Stomach (tissue), 9 donors: ENCODE data around the gene PLEKHG3. TPM values are rescaled to one million over a fixed set of nuclear protein-coding genes. Genes with fewer than 3 reads are reported as not detected.
A peak's percentile ranks its signal among the peaks of the same experiment; 100 is the strongest.

Experiments
- DNase-seq, 2 donors: peaks; one replicate each; pipeline versions ENCODE4 v3.0.0 to v3.0.0-alpha.2; 2013 to 2019
- H3K27ac ChIP-seq, 5 donors: fragments of 200-600 bp in 4 of 5; sonication (generic) in 4 of 5; one replicate each; pipeline ENCODE4 v1.5.1; 2013 to 2019; ENCODE audit warnings: mild to moderate bottlenecking in 1 of 5, moderate library complexity in 1 of 5
- H3K27me3 ChIP-seq, 3 donors: fragments of 200-600 bp; sonication (generic); one replicate each; pipeline ENCODE4 v1.5.1; 2017 to 2019; ENCODE audit warnings: mixed run types in 1 of 3
- H3K36me3 ChIP-seq, 4 donors: fragments of 200-600 bp; sonication (generic); 1 replicate in 3 of 4; 2 replicates in 1 of 4; pipeline ENCODE4 v1.5.1; 2016 to 2019
- H3K4me1 ChIP-seq, 4 donors: fragments of 200-600 bp; sonication (generic); one replicate each; pipeline ENCODE4 v1.5.1; 2016 to 2019
- H3K4me3 ChIP-seq, 4 donors: fragments of 200-600 bp; sonication (generic) in 3 of 4; one replicate each; pipeline ENCODE4 v1.5.1; 2016 to 2019; ENCODE audit warnings: mild to moderate bottlenecking in 1 of 4
- H3K9me3 ChIP-seq, 4 donors: fragments of 200-600 bp; sonication (generic); one replicate each; pipeline ENCODE4 v1.5.1; 2016 to 2019
- EP300 ChIP-seq: sonication (generic); formaldehyde crosslinking; IDR thresholded peaks from one replicate; pipeline ENCODE4 v1.6.1; 2017; ENCODE audit warnings: antibody characterized with exemption
- POLR2A ChIP-seq, 4 donors: fragments of 450-650 bp; IDR thresholded peaks; one replicate each; pipeline ENCODE4 v1.6.1; 2016; ENCODE audit warnings: antibody characterized with exemption in 4 of 4, control low read depth in 2 of 4, mild to moderate bottlenecking in 1 of 4, moderate library complexity in 1 of 4
- POLR2AphosphoS5 ChIP-seq, 3 donors: sonication (generic); formaldehyde crosslinking; IDR thresholded peaks; one replicate each; pipeline ENCODE4 v1.6.1; 2016; ENCODE audit warnings: antibody characterized with exemption in 3 of 3
- WGBS, 5 donors: extraction: QIAGEN DNeasy Blood & Tissue Kit in 3 of 5; methylation state at CpG; one replicate each; pipeline versions ENCODE4 v1.1.5 to v1.1.7; 2013 to 2018; 5-methylcytosine and 5-hydroxymethylcytosine counted together
- intact Hi-C: fragments of 100-400 bp; cut with DNase I; formaldehyde crosslinking; loops from one replicate; pipeline ENCODE4 v1.15.1; 2023; ENCODE audit warnings: low total_unique reads
- polyA plus RNA-seq, 3 donors: library from polyadenylated mRNA; stranded (reverse); fragments of 200-250 nt; gene quantifications; one replicate each; pipeline ENCODE4 v1.2.3, GENCODE V29; 2013
- total RNA-seq, 5 donors: library from RNA; depleted of rRNA; stranded (reverse); fragments of >200 nt; gene quantifications; one replicate each; pipeline versions ENCODE4 v1.1.0 to v1.2.3, GENCODE V29; 2014 to 2016
- TF ChIP-seq, protein P1 (sequence below), 7 experiments: fragments of 450-650 bp in 4 of 7; fragments of 200-600 bp in 3 of 7; sonication (generic) in 3 of 7; IDR thresholded peaks; one replicate each; pipeline ENCODE4 v1.5.1; 2016 to 2019; ENCODE audit warnings: antibody characterized with exemption in 7 of 7, control low read depth in 2 of 7, mild to moderate bottlenecking in 1 of 7
- donor health status: healthy with polysubstance abuse.
- donor health status: Bipolar disorder and iron deficiency.
- donor health status: healthy.

PLEKHG3 gene
- total and polyA plus RNA-seq, 8 donors, result 7.3 to 292 (median 25.6) TPM

DNA sequence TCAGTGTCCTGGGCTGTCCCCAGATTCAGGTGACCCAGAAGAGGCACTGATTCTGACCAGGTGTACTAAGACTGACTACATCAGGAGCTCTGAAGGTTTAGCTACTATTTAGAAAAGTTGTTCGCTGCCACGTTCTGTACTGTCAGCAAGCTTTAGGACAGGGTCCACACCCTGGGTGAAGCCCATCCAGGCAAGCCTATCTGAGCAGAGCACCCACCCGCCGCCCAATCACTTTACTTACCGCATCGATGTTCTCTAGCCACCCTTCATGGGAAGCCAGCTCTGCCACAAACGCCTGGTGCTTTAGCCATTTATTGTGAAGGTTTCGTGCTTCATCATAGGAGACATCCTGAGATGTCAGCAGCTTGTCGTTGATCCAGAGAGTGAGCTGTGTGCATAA lies 79.8 kb downstream of the PLEKHG3 start:
- Histone ChIP-seq H3K36me3 (no peaks in the 10 kb centered on the region), H3K9me3 (no peaks in the 10 kb centered on the region), H3K4me1 (peaks cover 0 to 4% (median 0%) of the 10 kb centered on the region in 4 donors), H3K27me3 (no peaks in the 10 kb centered on the region), H3K4me3 (no peak overlapping the region), H3K27ac (no peak overlapping the region)
- TF ChIP-seq EP300 (no peak), POLR2A (IDR thresholded peaks at IDR 0.05) (no peak), POLR2AphosphoS5 (IDR thresholded peaks at IDR 0.05) (no peak)
- TF ChIP-seq, protein P1, sequence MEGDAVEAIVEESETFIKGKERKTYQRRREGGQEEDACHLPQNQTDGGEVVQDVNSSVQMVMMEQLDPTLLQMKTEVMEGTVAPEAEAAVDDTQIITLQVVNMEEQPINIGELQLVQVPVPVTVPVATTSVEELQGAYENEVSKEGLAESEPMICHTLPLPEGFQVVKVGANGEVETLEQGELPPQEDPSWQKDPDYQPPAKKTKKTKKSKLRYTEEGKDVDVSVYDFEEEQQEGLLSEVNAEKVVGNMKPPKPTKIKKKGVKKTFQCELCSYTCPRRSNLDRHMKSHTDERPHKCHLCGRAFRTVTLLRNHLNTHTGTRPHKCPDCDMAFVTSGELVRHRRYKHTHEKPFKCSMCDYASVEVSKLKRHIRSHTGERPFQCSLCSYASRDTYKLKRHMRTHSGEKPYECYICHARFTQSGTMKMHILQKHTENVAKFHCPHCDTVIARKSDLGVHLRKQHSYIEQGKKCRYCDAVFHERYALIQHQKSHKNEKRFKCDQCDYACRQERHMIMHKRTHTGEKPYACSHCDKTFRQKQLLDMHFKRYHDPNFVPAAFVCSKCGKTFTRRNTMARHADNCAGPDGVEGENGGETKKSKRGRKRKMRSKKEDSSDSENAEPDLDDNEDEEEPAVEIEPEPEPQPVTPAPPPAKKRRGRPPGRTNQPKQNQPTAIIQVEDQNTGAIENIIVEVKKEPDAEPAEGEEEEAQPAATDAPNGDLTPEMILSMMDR (IDR thresholded peaks at IDR 0.05), result no peak
- intact Hi-C loops, result no loop called here
- 90 to 99% (median 94%) methylated on average over 9 of the region's 9 CpGs for WGBS, 5 donors
- DNase-seq, result no peak

DNA sequence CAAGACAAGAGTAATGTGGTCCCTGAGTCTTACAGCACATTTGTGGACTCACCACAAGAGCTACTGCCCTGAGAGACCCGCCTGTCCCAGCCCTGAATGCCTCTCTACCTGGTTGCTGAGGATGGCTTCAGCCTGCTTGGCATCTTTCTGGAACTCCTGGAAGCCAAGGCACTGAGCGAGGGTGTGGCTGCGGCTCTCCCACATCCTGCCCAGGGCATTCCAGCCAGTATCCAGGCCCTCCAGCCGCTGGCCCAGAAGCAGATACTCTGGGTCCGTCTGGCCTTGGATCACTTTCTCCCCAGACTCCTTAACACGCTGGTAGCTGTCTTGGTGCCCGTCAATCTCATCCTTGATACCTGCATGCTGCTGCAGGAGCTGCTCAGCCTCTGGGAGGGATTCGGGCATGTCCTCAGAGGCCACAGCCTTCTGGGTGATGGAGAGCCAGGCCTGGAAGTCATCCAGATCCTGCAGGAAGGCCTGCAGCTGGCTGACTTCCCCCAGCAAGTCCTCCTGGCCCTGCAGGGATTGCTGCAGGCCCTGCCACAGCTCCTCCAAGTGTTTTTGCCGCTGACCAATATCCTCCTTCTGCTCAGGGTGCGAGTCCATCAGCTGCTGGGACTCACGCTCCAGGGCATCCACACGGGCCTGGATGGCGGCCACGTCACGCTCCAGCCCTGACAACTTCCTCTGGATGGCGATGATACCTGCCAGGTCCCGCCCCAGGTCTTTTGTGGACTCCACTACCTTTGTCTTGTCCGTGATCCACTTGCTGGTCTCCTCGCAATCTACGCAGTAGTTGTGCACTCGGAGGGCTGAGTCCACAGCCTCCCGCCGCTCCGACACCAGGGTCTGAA lies 82.3 kb downstream of the PLEKHG3 start:
- Histone ChIP-seq H3K9me3 (no peaks in the 10 kb centered on the region), H3K4me3 (no peak overlapping the region), H3K27ac (no peak overlapping the region), H3K27me3 (no peaks in the 10 kb centered on the region), H3K4me1 (peaks cover 0 to 4% (median 0%) of the 10 kb centered on the region in 4 donors), H3K36me3 (no peaks in the 10 kb centered on the region)
- DNase-seq, result peak in 1 of 2 donors; percentile 49
- WGBS, 5 donors, result 85 to 90% (median 88%) methylated on average over 14 to 24 of the region's 24 CpGs
- intact Hi-C loops, result no loop called here
- TF ChIP-seq, protein P1 (IDR thresholded peaks at IDR 0.05), result no peak
- TF ChIP-seq POLR2AphosphoS5 (IDR thresholded peaks at IDR 0.05) (no peak), POLR2A (IDR thresholded peaks at IDR 0.05) (no peak), EP300 (no peak)

DNA sequence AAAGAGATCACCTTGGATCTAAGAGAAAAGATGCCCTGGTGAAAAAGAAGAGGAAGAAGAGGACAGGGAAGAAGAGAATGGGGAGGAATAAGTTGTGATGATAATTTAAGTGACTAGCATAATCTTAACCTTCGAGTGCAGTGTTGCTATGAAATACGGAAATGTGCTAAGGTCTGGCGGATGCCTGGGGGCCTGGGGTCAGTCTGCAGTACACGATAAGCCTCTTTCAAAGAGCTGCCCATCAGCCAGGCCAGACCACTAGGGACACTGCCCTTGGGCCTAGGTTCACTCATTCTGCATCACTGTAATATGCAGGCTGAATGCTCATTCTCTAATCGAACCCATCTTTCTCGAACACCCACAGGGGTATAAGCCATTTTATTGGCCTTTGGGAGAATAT lies 83.4 kb downstream of the PLEKHG3 start:
- Histone ChIP-seq H3K27me3 (no peaks in the 10 kb centered on the region), H3K4me1 (peaks cover 0 to 4% (median 0%) of the 10 kb centered on the region in 4 donors), H3K36me3 (no peaks in the 10 kb centered on the region), H3K27ac (no peak overlapping the region), H3K9me3 (no peaks in the 10 kb centered on the region), H3K4me3 (no peak overlapping the region)
- WGBS, 5 donors, result 88 to 93% (median 92%) methylated on average over 6 of the region's 6 CpGs
- no peak for DNase-seq
- no peak for TF ChIP-seq POLR2A (IDR thresholded peaks at IDR 0.05)
- TF ChIP-seq, protein P1 (IDR thresholded peaks at IDR 0.05), result no peak
- TF ChIP-seq EP300, result no peak
- TF ChIP-seq POLR2AphosphoS5 (IDR thresholded peaks at IDR 0.05), result no peak
- intact Hi-C loops, result no loop called here

DNA sequence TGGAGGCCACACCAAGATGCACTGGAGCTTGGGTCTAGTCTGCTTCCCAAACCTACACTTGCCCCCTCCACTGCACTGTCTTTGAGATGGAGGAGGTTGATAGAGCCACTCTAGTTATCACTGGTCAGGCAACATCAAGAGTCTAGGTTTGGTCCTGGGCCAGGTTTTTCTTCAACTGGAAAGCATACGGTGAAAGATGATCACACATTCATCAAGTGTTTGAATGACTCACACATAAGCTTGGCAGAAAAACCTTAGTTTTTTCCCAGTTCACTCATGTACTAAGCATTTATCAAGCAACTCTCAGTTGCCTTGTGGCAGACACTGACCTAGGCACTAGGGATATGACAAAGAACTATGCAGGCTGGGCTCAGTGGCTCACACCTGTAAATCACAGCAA lies 84.5 kb downstream of the PLEKHG3 start:
- Histone ChIP-seq H3K4me1 (peaks cover 0 to 4% (median 0%) of the 10 kb centered on the region in 4 donors), H3K9me3 (no peaks in the 10 kb centered on the region), H3K27me3 (no peaks in the 10 kb centered on the region), H3K36me3 (no peaks in the 10 kb centered on the region), H3K27ac (no peak overlapping the region), H3K4me3 (no peak overlapping the region)
- whole genome bisulfite sequencing, 5 donors, result 13 to 57% (median 47%) methylated on average over 1 of the region's 1 CpG
- no peak for DNase-seq
- no peak for TF ChIP-seq EP300
- intact Hi-C loops, result no loop called here

DNA sequence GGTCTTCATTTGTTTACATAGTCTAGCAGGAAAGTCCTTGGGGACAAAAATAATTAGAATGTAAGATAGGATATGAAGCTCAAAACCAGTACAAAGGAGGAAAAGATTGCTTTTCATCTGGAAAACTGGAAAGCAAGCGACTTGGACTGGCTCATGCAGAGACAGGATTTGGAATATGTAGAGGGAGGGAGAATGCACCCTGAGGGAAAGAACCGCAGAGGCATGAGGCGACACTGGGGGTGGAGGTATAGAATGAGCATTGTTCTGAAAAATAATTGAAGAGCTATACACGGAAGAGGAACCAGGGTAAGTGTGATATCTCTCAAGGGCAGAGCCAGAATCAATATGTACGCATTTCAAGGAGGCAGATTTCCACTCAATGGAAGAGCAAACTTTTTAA lies 85.5 kb downstream of the PLEKHG3 start:
- no peaks in the 10 kb centered on the region for H3K36me3 ChIP-seq
- DNase-seq, result no peak
- TF ChIP-seq, protein P1 (IDR thresholded peaks at IDR 0.05), result no peak
- no peak for TF ChIP-seq POLR2AphosphoS5 (IDR thresholded peaks at IDR 0.05)
- no peak for TF ChIP-seq EP300
- TF ChIP-seq POLR2A (IDR thresholded peaks at IDR 0.05), result no peak
- H3K27ac ChIP-seq, result no peak overlapping the region
- intact Hi-C loops, result no loop called here
- no peaks in the 10 kb centered on the region for H3K27me3 ChIP-seq
- peaks cover 0 to 4% (median 0%) of the 10 kb centered on the region in 4 donors for H3K4me1 ChIP-seq
- H3K4me3 ChIP-seq, result no peak overlapping the region
- no peaks in the 10 kb centered on the region for H3K9me3 ChIP-seq
- WGBS, 5 donors, result 41 to 61% (median 57%) methylated on average over 5 of the region's 5 CpGs
